GM12878 (cell line): ENCODE measurements around the gene CHIC2. TPM values are rescaled to one million over a fixed set of nuclear protein-coding genes. Genes with fewer than 3 reads are reported as not detected.

Experiments
- ATAC-seq: fragments of 200-7000 bp; cut with Tn5 transposase; 3 replicates; pipeline ENCODE4 v1.9.1; 2020; ENCODE audit warnings: mild to moderate bottlenecking, moderate library complexity
- BruUV-seq: library from RNA; stranded (reverse); fragments of 400-500 nt; replicated peaks from 2 replicates; lab custom pipeline; 2021; lab: Mats Ljungman, UMichigan
- CTCF ChIA-PET: fragments of 300-600 bp; sonication (Branson Sonifier 250); formaldehyde crosslinking; extraction: SDS; loops from one replicate; lab custom pipeline; 2021; ENCODE audit warnings: inconsistent platforms; lab: Yijun Ruan, JAX
- POLR2A ChIA-PET: fragments of 350-600 bp; formaldehyde crosslinking; extraction: SDS; loops from one replicate; lab custom pipeline; 2021; ENCODE audit warnings: inconsistent platforms; lab: Charles Lee
- RAD21 ChIA-PET: fragments of 300-600 bp; sonication (Branson Sonifier 250); formaldehyde crosslinking; loops from one replicate; lab custom pipeline; 2023; ENCODE audit warnings: antibody characterized with exemption; ENCODE audit not compliant: unreplicated experiment; lab: Charles Lee
- SMC1A ChIA-PET: fragments of 300-600 bp; sonication (Branson Sonifier 250); formaldehyde crosslinking; loops from one replicate; lab custom pipeline; 2023; ENCODE audit not compliant: unreplicated experiment, uncharacterized antibody; lab: Charles Lee
- DNase-seq: peaks from one replicate; pipeline ENCODE4 v3.0.0-alpha.2; 2011; ENCODE audit warnings: low read depth, low spot score
- FAIRE-seq: peaks from 3 replicates; lab custom pipeline; 2011; peaks lifted over from hg19 to GRCh38; lab: Jason Lieb, UNC
- H2AFZ ChIP-seq: 2 replicates; pipeline ENCODE4 v1.6.0; 2011; ENCODE audit warnings: low read depth, low read length, control low read depth; ENCODE audit not compliant: control insufficient read depth
- H3K27ac ChIP-seq: 2 replicates; pipeline ENCODE4 v1.5.1; 2011; ENCODE audit warnings: control low read depth; ENCODE audit not compliant: control insufficient read depth, insufficient read depth
- H3K27me3 ChIP-seq, 2 experiments: replicated peaks in 1 of 2; 2 replicates each; pipeline versions ENCODE4 v1.6.0 to v1.6.1; 2011; ENCODE audit warnings: low read length in 1 of 2; ENCODE audit not compliant: control insufficient read depth in 2 of 2, insufficient read depth in 2 of 2
- H3K36me3 ChIP-seq, 2 experiments: 2 replicates each; pipeline ENCODE4 v1.5.1; 2011; ENCODE audit warnings: low read length in 1 of 2; ENCODE audit not compliant: control insufficient read depth in 2 of 2, insufficient read depth in 2 of 2
- H3K4me1 ChIP-seq: 2 replicates; pipeline ENCODE4 v1.6.1; 2011; ENCODE audit warnings: mild to moderate bottlenecking, low read length, moderate library complexity, mixed read lengths; ENCODE audit not compliant: control insufficient read depth, insufficient read depth
- H3K4me2 ChIP-seq: 2 replicates; pipeline ENCODE4 v1.6.0; 2011; ENCODE audit warnings: control low read depth; ENCODE audit not compliant: control insufficient read depth, insufficient read depth
- H3K4me3 ChIP-seq: fragments of 200-600 bp; sonication (generic); 2 replicates; pipeline ENCODE4 v1.5.1; 2016
- H3K79me2 ChIP-seq: 2 replicates; pipeline ENCODE4 v1.6.0; 2011; ENCODE audit warnings: low read length; ENCODE audit not compliant: control insufficient read depth, insufficient read depth
- H3K9ac ChIP-seq: 2 replicates; pipeline ENCODE4 v1.8.0; 2011; ENCODE audit warnings: low read length, control low read depth, mixed read lengths; ENCODE audit not compliant: control insufficient read depth, insufficient read depth
- H3K9me3 ChIP-seq: replicated peaks from 3 replicates; pipeline ENCODE4 v1.5.1; 2011; ENCODE audit warnings: mild to moderate bottlenecking, low read length; ENCODE audit not compliant: control insufficient read depth, insufficient read depth
- H4K20me1 ChIP-seq: 2 replicates; pipeline ENCODE4 v1.6.0; 2011; ENCODE audit not compliant: control insufficient read depth, insufficient read depth
- E2F4 ChIP-seq: IDR thresholded peaks from 2 replicates; pipeline ENCODE4 v1.6.1; 2012; ENCODE audit warnings: low read depth, low read length, improper control_type of control experiment
- ELK1 ChIP-seq: IDR thresholded peaks from 2 replicates; pipeline ENCODE4 v1.6.1; 2012; ENCODE audit warnings: low read depth, low read length, improper control_type of control experiment
- FOS ChIP-seq: IDR thresholded peaks from 3 replicates; pipeline ENCODE4 v1.6.1; 2011; ENCODE audit warnings: borderline replicate concordance; ENCODE audit not compliant: insufficient read length; ENCODE audit errors: extremely low read depth
- MXI1 ChIP-seq: fragments of 150-350 bp; IDR thresholded peaks from 2 replicates; pipeline ENCODE4 v1.6.1; 2011; ENCODE audit warnings: low read depth, mild to moderate bottlenecking, inconsistent platforms, low read length, improper control_type of control experiment
- MYB ChIP-seq: fragments of 150-350 bp; IDR thresholded peaks from 2 replicates; pipeline ENCODE4 v1.6.1; 2014; ENCODE audit warnings: mild to moderate bottlenecking, low read depth, low read length, borderline replicate concordance
- PKNOX1 ChIP-seq: fragments of 450-650 bp; IDR thresholded peaks from 2 replicates; pipeline ENCODE4 v1.6.1; 2016; ENCODE audit warnings: mild to moderate bottlenecking
- RAD51 ChIP-seq: fragments of 450-650 bp; IDR thresholded peaks from 2 replicates; pipeline ENCODE4 v1.6.1; 2016; ENCODE audit warnings: moderate library complexity, mild to moderate bottlenecking, inconsistent platforms
- SKIL ChIP-seq: fragments of 450-650 bp; IDR thresholded peaks from 2 replicates; pipeline ENCODE4 v1.6.1; 2017; ENCODE audit warnings: mild to moderate bottlenecking, low read depth, inconsistent platforms; ENCODE audit not compliant: poor library complexity, severe bottlenecking
- TBL1XR1 ChIP-seq: IDR thresholded peaks from 2 replicates; pipeline ENCODE4 v1.6.1; 2012; ENCODE audit warnings: low read depth, low read length, improper control_type of control experiment
- WGBS: methylation state at CpG from one replicate; pipeline ENCODE4 v1.1.6; 2016; ENCODE audit warnings: low lambda C conversion rate; ENCODE audit not compliant: insufficient replicate concordance, insufficient coverage; ENCODE audit errors: missing lambda C conversion rate; 5-methylcytosine and 5-hydroxymethylcytosine counted together
- in situ Hi-C: fragments of 300-500 bp; cut with MboI; formaldehyde crosslinking; loops from 9 replicates; pipeline ENCODE4 v1.14.3; 2018; ENCODE audit warnings: mixed read lengths
- intact Hi-C: fragments of 100-400 bp; cut with micrococcal nuclease; formaldehyde crosslinking; loops from one replicate; pipeline ENCODE4 v1.14.2; 2022; ENCODE audit not compliant: unreplicated experiment
- polyA plus RNA-seq, 11 experiments: library from polyadenylated mRNA; depleted of rRNA in 4 of 11; unstranded in 6 of 11; stranded (reverse) in 5 of 11; fragments of >200 nt; fragmentation: Nextera tagmentation in 4 of 11; fragmentation: Illumina TruSeq in 1 of 11; extraction: Ambion mirVana in 4 of 11; extraction: Trizol in 1 of 11; gene quantifications; 1 replicate in 1 of 11; 2 replicates in 10 of 11; pipeline versions ENCODE4 v1.2.1 to v1.2.3, GENCODE V29; 2011 to 2016; ENCODE audit warnings: inconsistent platforms in 2 of 11, missing spikeins in 2 of 11, low read depth in 1 of 11
- total RNA-seq, 4 experiments: library from RNA; depleted of rRNA in 3 of 4; stranded (reverse); fragments of >200 nt in 3 of 4; fragmentation: Illumina TruSeq in 1 of 4; extraction: Trizol in 1 of 4; gene quantifications; 2 replicates each; pipeline versions ENCODE4 v1.2.1 to v1.2.3, GENCODE V29; 2013 to 2021

The CHIC2 gene
- total and polyA plus RNA-seq, 10 of the 15 experiments (the other 5 are each of a cell fraction or from before 2014, with no cell fraction given): 0.80 to 24.4 (median 12.2) TPM

GRCh38 chr4:54015423-54016030 is 48.9 kb downstream of the CHIC2 start:
- H3K27me3 ChIP-seq: no peaks in the 10 kb centered on the region
- H3K4me1 ChIP-seq: no peaks in the 10 kb centered on the region
- H3K9ac ChIP-seq: no peak overlapping the region
- 96% methylated on average over 10 of the region's 10 CpGs for WGBS
- FAIRE-seq: no peak
- intact Hi-C loops: no loop called here
- no peak for ATAC-seq
- ChIA-PET SMC1A (interaction anchor here (1.2 to 1.3 kb wide), 2 partner anchors 39 to 48 kb away, joined by 3 to 4 read pairs; no protein-coding TSS in a partner anchor), CTCF (interaction anchor here (1.4 kb wide), 1 partner anchor 12 kb away, joined by 4 read pairs; no protein-coding TSS in a partner anchor), POLR2A (no interaction called here), RAD21 (no interaction called here)
- H4K20me1 ChIP-seq: no peaks in the 10 kb centered on the region
- in situ Hi-C loops: no loop called here
- TF ChIP-seq PKNOX1: no peak
- H2AFZ ChIP-seq: no peak overlapping the region
- H3K79me2 ChIP-seq: no peaks in the 10 kb centered on the region
- H3K4me2 ChIP-seq: no peak overlapping the region
- DNase-seq: no peak
- no peaks in the 10 kb centered on the region for H3K9me3 ChIP-seq
- H3K4me3 ChIP-seq: no peak overlapping the region
- H3K27ac ChIP-seq: no peak overlapping the region
- H3K36me3 ChIP-seq: no peaks in the 10 kb centered on the region
- BruUV-seq: no TSS peak

GRCh38 chr4:54014666-54015160 is 49.7 kb downstream of the CHIC2 start:
- ATAC-seq (no peak), FAIRE-seq (no peak), DNase-seq (no peak)
- CTCF ChIA-PET: interaction anchor here (0.7 to 2.7 kb wide), 3 partner anchors 12 to 1719 kb away, joined by 3 to 11 read pairs (median 4); no protein-coding TSS in a partner anchor
- no TSS peak for BruUV-seq
- POLR2A ChIA-PET: no interaction called here
- RAD21 ChIA-PET: no interaction called here
- H3K27me3 ChIP-seq: no peaks in the 10 kb centered on the region
- no peak overlapping the region for H3K27ac ChIP-seq
- H3K4me1 ChIP-seq: no peaks in the 10 kb centered on the region
- in situ Hi-C loops (no loop called here), intact Hi-C loops (no loop called here)
- no peaks in the 10 kb centered on the region for H3K36me3 ChIP-seq
- H3K79me2 ChIP-seq: no peaks in the 10 kb centered on the region
- H3K9me3 ChIP-seq: no peaks in the 10 kb centered on the region
- H2AFZ ChIP-seq: no peak overlapping the region
- no peak overlapping the region for H3K9ac ChIP-seq
- H3K4me2 ChIP-seq: no peak overlapping the region
- 96% methylated on average over 1 of the region's 1 CpG for WGBS
- SMC1A ChIA-PET: no interaction called here
- no peak overlapping the region for H3K4me3 ChIP-seq
- H4K20me1 ChIP-seq: no peaks in the 10 kb centered on the region
- TF ChIP-seq FOS (no peak), MXI1 (no peak), E2F4 (no peak), TBL1XR1 (no peak), RAD51 (no peak), ELK1 (no peak), MYB (no peak), SKIL (no peak)
